GM12801 (cell line): ENCODE measurements around the gene ATOSB.

ENCODE experiments used
- TF ChIP-seq, protein P1 (sequence below): IDR thresholded peaks from one replicate; pipeline ENCODE4 v1.5.1; 2011; ENCODE audit warnings: control low read depth; ENCODE audit not compliant: insufficient read length; ENCODE audit errors: extremely low read depth

ATOSB gene

DNA sequence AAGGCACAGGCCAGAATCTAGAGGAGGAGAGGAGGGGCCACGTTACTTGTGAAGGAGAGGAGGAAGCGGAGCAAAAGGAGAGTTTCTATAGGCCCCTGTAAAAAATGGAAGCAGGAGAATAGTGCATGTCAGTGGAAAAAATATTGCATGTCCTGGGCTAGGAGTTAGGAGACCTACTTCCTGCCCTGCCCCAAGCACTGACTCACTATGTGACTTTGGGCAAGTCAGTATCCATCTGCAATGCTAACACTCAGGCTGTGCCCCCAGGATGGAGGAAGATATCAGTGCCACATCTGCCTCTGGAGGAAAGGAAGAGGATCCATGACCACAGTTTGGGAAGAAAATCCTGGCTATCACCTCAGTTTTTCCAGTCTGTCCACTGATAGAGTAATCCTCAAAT, 26.2 kb downstream of the ATOSB start:
- TF ChIP-seq, protein P1, sequence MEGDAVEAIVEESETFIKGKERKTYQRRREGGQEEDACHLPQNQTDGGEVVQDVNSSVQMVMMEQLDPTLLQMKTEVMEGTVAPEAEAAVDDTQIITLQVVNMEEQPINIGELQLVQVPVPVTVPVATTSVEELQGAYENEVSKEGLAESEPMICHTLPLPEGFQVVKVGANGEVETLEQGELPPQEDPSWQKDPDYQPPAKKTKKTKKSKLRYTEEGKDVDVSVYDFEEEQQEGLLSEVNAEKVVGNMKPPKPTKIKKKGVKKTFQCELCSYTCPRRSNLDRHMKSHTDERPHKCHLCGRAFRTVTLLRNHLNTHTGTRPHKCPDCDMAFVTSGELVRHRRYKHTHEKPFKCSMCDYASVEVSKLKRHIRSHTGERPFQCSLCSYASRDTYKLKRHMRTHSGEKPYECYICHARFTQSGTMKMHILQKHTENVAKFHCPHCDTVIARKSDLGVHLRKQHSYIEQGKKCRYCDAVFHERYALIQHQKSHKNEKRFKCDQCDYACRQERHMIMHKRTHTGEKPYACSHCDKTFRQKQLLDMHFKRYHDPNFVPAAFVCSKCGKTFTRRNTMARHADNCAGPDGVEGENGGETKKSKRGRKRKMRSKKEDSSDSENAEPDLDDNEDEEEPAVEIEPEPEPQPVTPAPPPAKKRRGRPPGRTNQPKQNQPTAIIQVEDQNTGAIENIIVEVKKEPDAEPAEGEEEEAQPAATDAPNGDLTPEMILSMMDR, result no peak

DNA sequence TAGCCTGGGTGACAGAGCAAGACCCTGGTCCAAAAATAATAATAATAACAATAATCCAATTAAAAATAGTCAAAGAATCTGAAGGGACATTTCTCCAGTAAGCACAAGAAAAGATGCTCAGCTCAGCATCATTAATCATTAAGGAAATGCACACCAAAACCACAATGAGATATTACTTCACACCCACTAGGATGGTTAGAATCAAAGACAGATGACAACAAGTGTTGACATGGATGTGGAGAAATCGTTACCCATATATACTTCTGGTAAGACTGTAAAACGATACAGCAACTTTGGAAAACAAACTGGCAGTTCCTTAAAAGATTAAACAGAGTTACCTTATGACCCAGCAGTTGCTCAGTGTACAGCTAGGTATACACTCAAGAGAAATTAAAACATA, 30.6 kb downstream of the ATOSB start:
- TF ChIP-seq, protein P1, result no peak

DNA sequence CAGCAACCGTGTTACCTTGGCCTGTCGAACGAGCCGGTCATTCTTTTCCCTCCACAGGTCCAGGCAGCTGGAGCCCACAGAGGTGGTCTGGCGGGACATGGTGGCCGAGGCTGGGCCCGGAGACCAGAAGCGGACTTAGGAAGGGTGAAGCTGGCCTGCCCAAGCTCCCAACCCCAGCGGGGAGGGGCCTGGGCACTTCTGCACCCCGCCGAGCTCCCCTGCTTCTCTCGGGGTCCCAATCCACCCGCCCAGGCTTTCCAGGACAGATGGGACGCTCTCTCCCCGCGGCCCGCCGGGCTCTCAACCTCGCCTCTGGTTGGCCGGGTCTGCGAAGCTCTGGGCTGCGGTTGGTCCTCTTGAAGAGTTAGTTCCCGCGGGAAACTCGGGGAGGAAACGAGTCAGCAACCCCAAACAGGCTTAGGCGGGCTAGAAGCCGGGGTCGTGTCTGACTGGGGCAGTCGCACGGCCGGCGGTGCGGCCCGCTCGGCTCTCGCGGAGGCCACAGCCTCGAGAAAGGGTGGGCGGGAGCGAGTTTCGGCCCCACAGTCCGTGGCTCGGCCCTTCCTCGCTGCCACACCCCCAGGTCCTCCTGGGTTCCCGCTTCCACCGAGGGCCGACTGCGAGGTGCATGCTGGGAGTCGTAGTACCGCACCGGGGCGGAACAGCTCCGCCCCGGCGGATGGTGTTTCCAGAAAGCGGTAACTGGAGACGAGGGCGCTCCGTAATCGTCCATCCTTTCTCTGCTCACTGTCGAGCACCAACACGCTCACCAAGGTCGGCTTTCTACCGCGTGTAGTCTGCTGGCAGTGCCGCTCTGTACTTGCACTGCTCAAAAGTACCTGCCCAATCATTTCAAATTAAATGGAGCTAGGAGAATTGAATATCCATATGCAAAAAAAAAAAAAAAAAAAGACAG, 36.0 kb downstream of the ATOSB start, which contains the start of gene FANCG:
TSS of gene FANCG (minus strand) at position 517 of the 916 bp plus-strand sequence. CDS start at position 99, 418 bp downstream.
- TF ChIP-seq, protein P1, result no peak

DNA sequence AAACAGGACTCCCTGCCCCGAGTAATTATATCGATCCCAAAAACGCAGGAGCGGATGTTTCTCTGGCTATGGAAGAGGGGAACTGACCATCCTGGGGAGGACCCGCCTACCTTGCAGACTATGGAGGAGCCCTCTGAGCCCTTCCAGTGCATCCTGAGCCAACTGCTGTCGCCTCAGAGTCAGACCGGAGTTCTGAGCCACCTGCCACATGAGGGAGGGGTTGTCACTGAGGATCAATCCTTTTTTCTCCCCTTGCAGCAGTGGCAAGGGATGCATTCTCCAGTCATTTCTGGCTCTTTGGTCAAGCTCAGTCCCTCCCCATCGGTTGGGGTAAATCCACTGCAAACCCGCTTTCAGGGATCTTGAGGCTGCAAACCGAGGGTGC, 36.6 kb downstream of the ATOSB start:
- TF ChIP-seq, protein P1, result no peak

DNA sequence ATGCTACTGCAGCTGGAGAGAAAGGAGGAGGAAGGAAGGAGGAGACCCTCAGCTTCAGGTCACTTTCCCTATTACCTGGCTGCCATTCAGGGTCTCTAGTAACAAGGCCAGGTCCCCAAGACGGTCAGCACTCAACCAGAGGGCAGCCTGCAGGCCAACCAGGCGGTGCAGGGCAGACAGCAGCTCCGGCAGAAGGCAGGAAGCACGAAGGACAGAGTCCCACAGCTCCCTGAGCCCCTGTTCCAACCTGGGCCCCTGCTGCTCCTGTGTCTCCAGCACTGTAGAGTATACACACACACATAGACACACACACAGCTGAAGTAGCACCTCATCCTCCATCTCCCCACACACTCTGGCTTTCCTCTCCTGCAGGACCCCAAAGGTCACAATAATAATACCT, 37.6 kb downstream of the ATOSB start:
- TF ChIP-seq, protein P1, result no peak

DNA sequence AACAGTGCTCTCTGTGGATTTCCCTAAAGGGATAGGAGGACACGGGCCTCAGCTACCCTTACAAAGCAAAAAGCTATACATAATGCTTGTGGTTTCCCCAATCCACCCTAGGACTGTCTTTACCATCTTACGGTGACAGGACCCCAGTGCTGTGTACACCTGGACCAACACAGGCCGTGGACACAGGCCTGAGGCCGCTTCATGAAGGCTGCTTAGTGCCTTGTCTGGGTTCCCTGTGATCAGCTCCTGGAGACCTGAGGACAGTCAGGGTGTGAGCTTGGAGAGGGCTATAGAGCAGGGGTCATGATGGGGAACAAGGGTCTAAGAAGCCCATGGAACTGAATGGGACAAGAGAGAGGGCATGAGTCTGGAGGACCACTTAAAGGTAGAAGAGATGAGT, 38.8 kb downstream of the ATOSB start:
- TF ChIP-seq, protein P1, result no peak

DNA sequence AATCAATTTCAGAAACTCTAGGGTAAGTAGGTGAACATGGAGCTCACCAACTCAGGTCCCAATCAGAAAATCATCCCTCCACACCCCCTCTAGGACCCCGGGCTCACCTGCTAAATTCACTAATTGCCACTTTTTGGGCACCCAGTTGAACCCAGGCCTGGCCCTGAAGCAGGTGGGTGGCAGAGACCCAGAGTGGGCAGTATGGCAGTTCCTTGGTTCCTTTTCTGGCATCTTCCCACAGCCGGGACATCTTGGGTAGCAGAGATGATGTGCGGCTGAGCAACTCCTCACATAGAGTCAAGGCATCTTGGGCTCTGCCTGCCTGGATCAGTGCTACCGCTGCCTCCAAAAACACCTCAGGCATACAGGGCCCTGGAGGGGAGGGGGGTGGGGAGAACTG, 40.3 kb downstream of the ATOSB start:
- TF ChIP-seq, protein P1, result no peak
